ENCODE data around the gene GAB2. TPM values are rescaled to one million over a fixed set of nuclear protein-coding genes. Genes with fewer than 3 reads are reported as not detected.

Gene GAB2
- total RNA-seq, 1 experiment from 2014 or later: 10.0 TPM

DNA sequence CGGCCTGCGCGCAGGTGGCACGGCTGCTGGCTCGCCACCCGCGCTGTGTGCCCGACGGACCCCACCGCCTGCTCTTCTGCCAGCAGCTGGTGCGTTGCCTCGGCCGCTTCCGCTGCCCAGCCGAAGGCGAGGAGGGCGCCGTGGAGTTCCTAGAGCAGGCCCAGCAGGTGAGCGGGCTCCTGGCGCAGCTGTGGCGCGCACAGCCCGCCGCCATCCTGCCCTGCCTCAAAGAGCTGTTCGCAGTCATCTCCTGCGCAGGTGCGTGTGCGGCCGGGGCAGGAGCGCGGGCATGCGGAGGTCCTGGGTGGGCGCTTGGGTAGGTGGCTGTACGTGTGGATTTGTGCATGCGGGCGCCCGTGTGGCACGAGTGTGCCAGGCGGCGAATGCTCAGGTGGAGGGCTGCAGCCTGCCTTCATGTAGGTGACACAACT, 220.9 kb downstream of the GAB2 start:
- ChIA-PET POLR2A (no interaction called here), CTCF (no interaction called here)
- no peaks in the 10 kb centered on the region for H3K36me3 ChIP-seq (ENCODE audit: control insufficient read depth, insufficient read depth, low read length)
- TF ChIP-seq, protein P1, sequence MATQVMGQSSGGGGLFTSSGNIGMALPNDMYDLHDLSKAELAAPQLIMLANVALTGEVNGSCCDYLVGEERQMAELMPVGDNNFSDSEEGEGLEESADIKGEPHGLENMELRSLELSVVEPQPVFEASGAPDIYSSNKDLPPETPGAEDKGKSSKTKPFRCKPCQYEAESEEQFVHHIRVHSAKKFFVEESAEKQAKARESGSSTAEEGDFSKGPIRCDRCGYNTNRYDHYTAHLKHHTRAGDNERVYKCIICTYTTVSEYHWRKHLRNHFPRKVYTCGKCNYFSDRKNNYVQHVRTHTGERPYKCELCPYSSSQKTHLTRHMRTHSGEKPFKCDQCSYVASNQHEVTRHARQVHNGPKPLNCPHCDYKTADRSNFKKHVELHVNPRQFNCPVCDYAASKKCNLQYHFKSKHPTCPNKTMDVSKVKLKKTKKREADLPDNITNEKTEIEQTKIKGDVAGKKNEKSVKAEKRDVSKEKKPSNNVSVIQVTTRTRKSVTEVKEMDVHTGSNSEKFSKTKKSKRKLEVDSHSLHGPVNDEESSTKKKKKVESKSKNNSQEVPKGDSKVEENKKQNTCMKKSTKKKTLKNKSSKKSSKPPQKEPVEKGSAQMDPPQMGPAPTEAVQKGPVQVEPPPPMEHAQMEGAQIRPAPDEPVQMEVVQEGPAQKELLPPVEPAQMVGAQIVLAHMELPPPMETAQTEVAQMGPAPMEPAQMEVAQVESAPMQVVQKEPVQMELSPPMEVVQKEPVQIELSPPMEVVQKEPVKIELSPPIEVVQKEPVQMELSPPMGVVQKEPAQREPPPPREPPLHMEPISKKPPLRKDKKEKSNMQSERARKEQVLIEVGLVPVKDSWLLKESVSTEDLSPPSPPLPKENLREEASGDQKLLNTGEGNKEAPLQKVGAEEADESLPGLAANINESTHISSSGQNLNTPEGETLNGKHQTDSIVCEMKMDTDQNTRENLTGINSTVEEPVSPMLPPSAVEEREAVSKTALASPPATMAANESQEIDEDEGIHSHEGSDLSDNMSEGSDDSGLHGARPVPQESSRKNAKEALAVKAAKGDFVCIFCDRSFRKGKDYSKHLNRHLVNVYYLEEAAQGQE (IDR thresholded peaks at IDR 0.05; ENCODE audit: insufficient read depth in 1 of 2, low read depth in 2 of 2, low read length in 1 of 2): no peak
- TF ChIP-seq SIN3A (IDR thresholded peaks at IDR 0.05; ENCODE audit: borderline replicate concordance, insufficient read depth, low read depth, low read length): no peak
- no peak for TF ChIP-seq POLR2AphosphoS5 (IDR thresholded peaks at IDR 0.05; ENCODE audit: low read depth, low read length)
- TF ChIP-seq, protein P2, sequence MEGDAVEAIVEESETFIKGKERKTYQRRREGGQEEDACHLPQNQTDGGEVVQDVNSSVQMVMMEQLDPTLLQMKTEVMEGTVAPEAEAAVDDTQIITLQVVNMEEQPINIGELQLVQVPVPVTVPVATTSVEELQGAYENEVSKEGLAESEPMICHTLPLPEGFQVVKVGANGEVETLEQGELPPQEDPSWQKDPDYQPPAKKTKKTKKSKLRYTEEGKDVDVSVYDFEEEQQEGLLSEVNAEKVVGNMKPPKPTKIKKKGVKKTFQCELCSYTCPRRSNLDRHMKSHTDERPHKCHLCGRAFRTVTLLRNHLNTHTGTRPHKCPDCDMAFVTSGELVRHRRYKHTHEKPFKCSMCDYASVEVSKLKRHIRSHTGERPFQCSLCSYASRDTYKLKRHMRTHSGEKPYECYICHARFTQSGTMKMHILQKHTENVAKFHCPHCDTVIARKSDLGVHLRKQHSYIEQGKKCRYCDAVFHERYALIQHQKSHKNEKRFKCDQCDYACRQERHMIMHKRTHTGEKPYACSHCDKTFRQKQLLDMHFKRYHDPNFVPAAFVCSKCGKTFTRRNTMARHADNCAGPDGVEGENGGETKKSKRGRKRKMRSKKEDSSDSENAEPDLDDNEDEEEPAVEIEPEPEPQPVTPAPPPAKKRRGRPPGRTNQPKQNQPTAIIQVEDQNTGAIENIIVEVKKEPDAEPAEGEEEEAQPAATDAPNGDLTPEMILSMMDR (IDR thresholded peaks at IDR 0.05): no peak
- no peak for TF ChIP-seq TCF7L2 (IDR thresholded peaks at IDR 0.05; ENCODE audit: low read depth, low read length)
- no peak for DNase-seq (ENCODE audit: low read depth, low spot score)
- H3K9me3 ChIP-seq (ENCODE audit: control insufficient read depth, insufficient read depth, low read depth, low read length): no peaks in the 10 kb centered on the region
- BruUV-seq (replicated peaks): no TSS peak
- H3K4me3 ChIP-seq (ENCODE audit: low read depth in 2 of 2, low read length in 2 of 2): no peak overlapping the region
- no peaks in the 10 kb centered on the region for H3K27me3 ChIP-seq (ENCODE audit: control insufficient read depth, insufficient read depth, low read length)
- H3K27ac ChIP-seq (ENCODE audit: low read length): no peak overlapping the region
- intact Hi-C loops (cut with micrococcal nuclease; ENCODE audit: unreplicated experiment) (no loop called here), in situ Hi-C loops (cut with HindIII; ENCODE audit: low pct_unique_long_range_greater_than_20kb, low sequenced_read_pairs) (no loop called here)
- no peak for ATAC-seq
- H3K4me1 ChIP-seq (ENCODE audit: control insufficient read depth, insufficient read depth, low read length): no peaks in the 10 kb centered on the region

DNA sequence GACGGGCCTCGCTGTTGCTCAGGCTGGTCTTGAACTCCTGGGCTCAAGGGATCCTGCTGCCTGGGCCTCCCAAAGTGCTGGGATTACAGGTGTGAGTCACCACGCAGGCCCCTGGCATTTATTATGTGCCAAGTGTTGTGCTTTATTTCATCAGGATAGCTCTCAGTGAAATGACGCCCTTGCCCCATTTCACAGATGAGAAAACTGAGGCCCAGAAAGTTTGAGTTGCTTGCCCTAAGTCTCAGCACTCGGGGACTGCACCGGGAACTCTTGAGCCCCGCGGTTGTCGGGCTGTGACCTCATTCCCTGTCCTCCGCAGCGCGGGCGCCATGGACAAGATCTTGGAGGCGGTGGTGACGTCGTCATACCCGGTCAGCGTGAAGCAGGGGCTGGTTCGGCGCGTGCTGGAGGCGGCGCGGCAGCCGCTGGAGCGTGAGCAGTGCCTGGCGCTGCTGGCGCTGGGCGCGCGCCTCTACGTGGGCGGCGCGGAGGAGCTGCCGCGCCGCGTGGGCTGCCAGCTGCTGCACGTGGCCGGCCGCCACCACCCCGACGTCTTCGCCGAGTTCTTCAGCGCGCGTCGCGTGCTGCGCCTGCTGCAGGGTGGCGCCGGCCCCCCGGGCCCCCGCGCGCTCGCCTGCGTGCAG, 221.6 kb downstream of the GAB2 start:
- in situ Hi-C loops (cut with HindIII; ENCODE audit: low pct_unique_long_range_greater_than_20kb, low sequenced_read_pairs): no loop called here

More for the DNA sequence above, 221.6 kb downstream of the GAB2 start:
- H3K9me3 ChIP-seq (ENCODE audit: control insufficient read depth, insufficient read depth, low read depth, low read length): no peaks in the 10 kb centered on the region
- intact Hi-C loops (cut with micrococcal nuclease; ENCODE audit: unreplicated experiment): no loop called here
- BruUV-seq (replicated peaks): no TSS peak
- ChIA-PET POLR2A (no interaction called here), CTCF (no interaction called here)
- no peaks in the 10 kb centered on the region for H3K27me3 ChIP-seq (ENCODE audit: control insufficient read depth, insufficient read depth, low read length)
- TF ChIP-seq SIN3A (IDR thresholded peaks at IDR 0.05; ENCODE audit: borderline replicate concordance, insufficient read depth, low read depth, low read length) (no peak), POLR2AphosphoS5 (IDR thresholded peaks at IDR 0.05; ENCODE audit: low read depth, low read length) (no peak), TCF7L2 (IDR thresholded peaks at IDR 0.05; ENCODE audit: low read depth, low read length) (no peak)
- TF ChIP-seq, protein P2 (IDR thresholded peaks at IDR 0.05): no peak
- TF ChIP-seq, protein P1 (IDR thresholded peaks at IDR 0.05; ENCODE audit: insufficient read depth in 1 of 2, low read depth in 2 of 2, low read length in 1 of 2): no peak
- ATAC-seq (no peak), DNase-seq (ENCODE audit: low read depth, low spot score) (no peak)
- H3K4me3 ChIP-seq (ENCODE audit: low read depth in 2 of 2, low read length in 2 of 2): no peak overlapping the region
- H3K36me3 ChIP-seq (ENCODE audit: control insufficient read depth, insufficient read depth, low read length): no peaks in the 10 kb centered on the region
- H3K4me1 ChIP-seq (ENCODE audit: control insufficient read depth, insufficient read depth, low read length): no peaks in the 10 kb centered on the region
- no peak overlapping the region for H3K27ac ChIP-seq (ENCODE audit: low read length)
